Common myeloid progenitor, CD34-positive (primary cell): ENCODE data around the gene DIAPH3.

Source experiments
- CTCF ChIA-PET: fragments of 350-600 bp; sonication (Branson Sonifier 250); formaldehyde crosslinking; loops from one replicate; lab custom pipeline; 2021; ENCODE audit warnings: antibody characterized with exemption; lab: Charles Lee
- POLR2A ChIA-PET: fragments of 350-600 bp; sonication (Branson Sonifier 250); formaldehyde crosslinking; loops from one replicate; lab custom pipeline; 2021; ENCODE audit warnings: antibody characterized with exemption; lab: Charles Lee
- DNase-seq, 3 donors: peaks; one replicate each; pipeline versions ENCODE4 v3.0.0 to v3.0.0-alpha.2; 2013
- H3K27ac ChIP-seq, 2 experiments: 1 replicate in 1 of 2; 2 replicates in 1 of 2; pipeline ENCODE4 v1.7.0; 2013; ENCODE audit warnings: inconsistent platforms in 2 of 2, low read length in 2 of 2, mild to moderate bottlenecking in 2 of 2, low read depth in 1 of 2, moderate library complexity in 1 of 2; ENCODE audit not compliant: severe bottlenecking in 2 of 2, insufficient read depth in 1 of 2, poor library complexity in 1 of 2
- H3K27me3 ChIP-seq, 5 experiments: replicated peaks in 2 of 5; 1 replicate in 3 of 5; 2 replicates in 2 of 5; pipeline versions ENCODE4 v1.6.1 to v1.7.0; 2013; ENCODE audit warnings: low read length in 4 of 5, mild to moderate bottlenecking in 2 of 5, moderate library complexity in 2 of 5, inconsistent platforms in 1 of 5; ENCODE audit not compliant: insufficient read depth in 5 of 5, control insufficient read depth in 4 of 5
- H3K36me3 ChIP-seq, 4 experiments: 1 replicate in 2 of 4; 2 replicates in 2 of 4; pipeline versions ENCODE4 v1.6.1 to v1.7.0; 2013; ENCODE audit warnings: low read length in 3 of 4, control low read depth in 1 of 4, mild to moderate bottlenecking in 1 of 4; ENCODE audit not compliant: control insufficient read depth in 4 of 4, insufficient read depth in 4 of 4
- H3K4me1 ChIP-seq, 4 experiments: 1 replicate in 3 of 4; 2 replicates in 1 of 4; pipeline versions ENCODE4 v1.6.1 to v1.7.1; 2013; ENCODE audit warnings: low read length in 3 of 4, mild to moderate bottlenecking in 3 of 4, control low read depth in 1 of 4, inconsistent platforms in 1 of 4, moderate library complexity in 1 of 4; ENCODE audit not compliant: control insufficient read depth in 4 of 4, insufficient read depth in 4 of 4; ENCODE audit errors: control extremely low read depth in 1 of 4
- H3K4me3 ChIP-seq, 7 experiments: 1 replicate in 4 of 7; 2 replicates in 3 of 7; pipeline versions ENCODE4 v1.5.1 to v1.7.0; 2013; ENCODE audit warnings: mild to moderate bottlenecking in 7 of 7, low read length in 6 of 7, moderate library complexity in 6 of 7, inconsistent platforms in 2 of 7, low read depth in 2 of 7, control low read depth in 1 of 7; ENCODE audit not compliant: insufficient read depth in 4 of 7, control insufficient read depth in 1 of 7; ENCODE audit errors: extremely low read depth in 1 of 7
- H3K9me3 ChIP-seq, 5 experiments: 1 replicate in 4 of 5; 2 replicates in 1 of 5; pipeline versions ENCODE4 v1.6.1 to v1.7.1; 2013; ENCODE audit warnings: low read length in 4 of 5, mild to moderate bottlenecking in 2 of 5, inconsistent platforms in 1 of 5, low read depth in 1 of 5, moderate library complexity in 1 of 5; ENCODE audit not compliant: control insufficient read depth in 4 of 5, insufficient read depth in 2 of 5; ENCODE audit errors: control extremely low read depth in 1 of 5
- WGBS: methylation state at CpG from one replicate; pipeline ENCODE4 v1.1.5; 2013; ENCODE audit not compliant: insufficient coverage; 5-methylcytosine and 5-hydroxymethylcytosine counted together

Gene DIAPH3

DNA sequence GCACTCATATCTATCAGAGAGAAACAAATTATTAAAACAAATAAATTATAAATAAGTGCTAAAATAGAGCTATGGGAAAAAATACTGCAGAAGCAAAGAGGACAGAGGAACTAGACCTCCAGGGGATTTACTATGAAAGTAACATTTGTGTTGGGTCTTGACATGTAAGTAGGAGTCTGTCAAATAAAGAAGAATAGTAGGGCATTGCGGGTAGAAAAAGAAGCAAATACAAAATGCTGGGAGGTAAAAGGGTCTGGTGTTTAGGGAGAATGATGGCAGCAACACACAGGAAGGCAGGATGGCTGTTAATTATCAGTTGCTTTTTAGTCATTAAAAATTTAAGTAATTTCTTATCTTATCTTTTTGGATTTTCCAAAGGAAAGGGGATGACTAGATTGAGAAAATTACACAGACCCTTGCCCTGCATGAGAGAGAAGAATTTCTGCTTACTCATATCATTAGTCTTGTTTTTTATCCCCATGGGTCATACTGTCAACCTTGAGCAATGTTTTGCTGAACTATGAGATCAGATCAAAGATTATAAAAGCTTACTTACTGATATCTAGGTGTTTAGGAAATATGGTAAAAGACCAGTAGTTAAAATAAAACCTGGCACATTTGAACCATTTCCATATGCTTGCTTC, 472.7 kb downstream of the DIAPH3 start:
- no peaks in the 10 kb centered on the region for H3K9me3 ChIP-seq
- H3K36me3 ChIP-seq, result no peaks in the 10 kb centered on the region
- no peak overlapping the region for H3K4me3 ChIP-seq
- ChIA-PET POLR2A (no interaction called here), CTCF (interaction anchor here (1.8 kb wide), 1 partner anchor 10 kb away, joined by 6 read pairs; no protein-coding TSS in a partner anchor)
- DNase-seq, result no peak
- H3K27me3 ChIP-seq, result no peaks in the 10 kb centered on the region
- no peaks in the 10 kb centered on the region for H3K4me1 ChIP-seq
- WGBS, result 100% methylated on average over 1 of the region's 1 CpG
- H3K27ac ChIP-seq, result no peak overlapping the region

DNA sequence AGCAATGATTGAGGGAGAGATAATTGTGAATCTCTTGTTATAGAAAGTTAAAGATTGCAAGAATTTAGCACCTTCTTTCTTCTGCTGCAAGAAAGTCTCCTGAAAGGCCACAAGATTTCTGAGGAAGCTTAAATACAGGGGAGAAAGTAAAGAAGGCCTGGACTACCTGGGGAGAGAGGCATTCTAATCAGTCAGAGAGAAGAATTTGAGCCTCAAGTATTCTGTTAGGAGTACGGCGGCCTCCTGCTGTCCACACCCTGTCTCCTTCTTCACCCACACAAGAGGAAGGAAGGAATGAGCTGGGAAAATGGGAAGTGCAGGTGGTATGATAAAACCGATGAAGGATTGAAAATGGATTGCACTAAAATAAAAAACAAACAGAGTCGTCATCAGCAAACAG, 474.7 kb downstream of the DIAPH3 start:
- Histone ChIP-seq H3K4me3 (no peak overlapping the region), H3K4me1 (peaks cover 0 to under 1% (median 0%) of the 10 kb centered on the region in 4 experiments), H3K27ac (no peak overlapping the region), H3K9me3 (no peaks in the 10 kb centered on the region), H3K27me3 (no peaks in the 10 kb centered on the region), H3K36me3 (no peaks in the 10 kb centered on the region)
- WGBS, result no CpG with 5 or more reads among the region's 4 CpGs
- DNase-seq, result no peak
- CTCF ChIA-PET, result interaction anchor here (1.2 to 1.3 kb wide), 2 partner anchors 9 kb away, joined by 3 to 5 read pairs; no protein-coding TSS in a partner anchor
- POLR2A ChIA-PET, result no interaction called here

DNA sequence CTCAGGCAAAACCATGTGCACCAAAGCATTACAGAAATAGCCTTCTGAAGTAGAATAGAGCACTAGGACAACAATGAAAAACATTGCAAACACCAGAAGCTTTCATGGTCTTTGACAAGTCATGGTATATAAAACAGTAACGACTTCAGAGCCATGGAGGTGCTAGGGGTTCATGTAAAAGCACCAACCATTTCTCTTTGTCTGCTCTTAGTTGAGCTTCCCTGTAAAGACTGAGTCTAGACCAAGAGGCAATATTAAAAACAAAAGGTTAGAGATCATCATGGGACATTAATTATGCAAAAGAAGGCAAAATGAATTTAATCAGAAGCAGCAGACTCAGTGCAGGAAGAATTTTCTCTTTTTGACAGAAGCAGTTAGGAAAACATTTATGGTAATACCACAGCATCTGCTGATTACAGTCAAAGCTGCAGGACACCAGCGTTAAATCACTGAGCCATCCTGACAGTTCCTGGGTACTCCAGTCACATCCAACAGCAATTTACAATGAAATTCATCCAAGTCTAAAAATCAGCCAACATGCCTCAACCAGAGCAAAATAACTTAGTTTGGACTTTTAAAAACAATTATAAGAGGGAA, 476.8 kb downstream of the DIAPH3 start:
- no peak for DNase-seq
- ChIA-PET CTCF (interaction anchor here (1.0 kb wide), 1 partner anchor 19 kb away, joined by 3 read pairs; no protein-coding TSS in a partner anchor), POLR2A (no interaction called here)
- no peaks in the 10 kb centered on the region for H3K9me3 ChIP-seq
- no peak overlapping the region for H3K27ac ChIP-seq
- no peaks in the 10 kb centered on the region for H3K27me3 ChIP-seq
- 100% methylated on average over 2 of the region's 2 CpGs for WGBS
- peaks cover 4 to 7% (median 6%) of the 10 kb centered on the region in 4 experiments for H3K4me1 ChIP-seq
- no peaks in the 10 kb centered on the region for H3K36me3 ChIP-seq
- H3K4me3 ChIP-seq, result no peak overlapping the region

DNA sequence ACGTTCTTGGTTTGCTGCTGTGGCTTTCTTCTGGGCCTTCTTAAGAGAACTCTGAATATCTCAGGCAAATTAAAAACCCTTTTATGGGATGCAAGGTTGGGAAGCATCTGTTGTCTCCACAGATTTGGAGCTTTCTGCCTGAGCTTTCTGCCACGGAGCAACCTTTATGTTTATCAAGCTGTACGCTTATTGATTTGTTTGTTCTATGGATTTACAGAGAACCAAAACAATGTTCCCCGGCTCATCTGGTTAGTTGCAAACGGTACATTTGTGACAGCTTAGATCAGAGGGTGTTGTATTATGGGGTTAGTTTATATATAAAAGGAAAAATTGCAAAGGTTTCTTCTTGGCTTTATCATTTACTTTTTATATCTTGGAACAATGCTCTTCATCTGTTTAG, 479.6 kb downstream of the DIAPH3 start:
- Histone ChIP-seq H3K27me3 (no peaks in the 10 kb centered on the region), H3K9me3 (no peaks in the 10 kb centered on the region), H3K4me3 (no peak overlapping the region), H3K27ac (no peak overlapping the region), H3K4me1 (peaks cover 4 to 7% (median 6%) of the 10 kb centered on the region in 4 experiments), H3K36me3 (no peaks in the 10 kb centered on the region)
- 83% methylated on average over 4 of the region's 5 CpGs for whole genome bisulfite sequencing
- DNase-seq, result no peak
- ChIA-PET POLR2A (no interaction called here), CTCF (interaction anchor here (1.3 to 2.0 kb wide), 2 partner anchors 285 to 292 kb away, joined by 3 to 6 read pairs; no protein-coding TSS in a partner anchor)

DNA sequence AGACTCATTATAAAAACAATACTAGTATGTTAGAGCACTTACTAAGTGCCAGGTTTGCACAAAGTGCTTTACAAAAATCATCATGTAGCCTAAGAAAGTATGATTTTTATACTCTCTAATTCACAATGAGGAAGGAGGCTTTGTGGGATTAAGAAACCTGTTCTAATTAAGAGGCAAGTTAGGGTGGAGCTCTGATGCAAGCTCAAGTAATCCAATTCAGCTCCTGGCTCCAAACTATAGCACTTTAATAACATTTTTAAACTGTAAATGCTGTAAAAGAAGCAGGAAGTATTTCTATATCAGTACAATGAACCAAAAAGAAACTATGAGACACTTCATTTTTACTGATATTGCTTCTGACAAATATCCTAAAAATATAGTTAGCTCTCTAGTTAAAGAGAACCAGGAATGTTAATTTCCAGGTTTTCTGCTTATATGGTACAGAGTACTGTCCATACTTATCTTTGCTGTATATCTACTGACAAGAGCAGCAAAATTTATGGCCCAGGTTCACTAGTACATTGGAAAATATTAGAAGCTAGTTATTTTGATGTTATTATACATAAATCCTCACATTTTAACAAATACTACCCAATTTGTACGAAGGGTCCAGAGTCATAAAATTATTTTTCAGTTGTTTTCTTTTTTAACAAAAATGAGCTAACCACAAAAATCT, 482.0 kb downstream of the DIAPH3 start:
- H3K9me3 ChIP-seq, result no peaks in the 10 kb centered on the region
- no peaks in the 10 kb centered on the region for H3K27me3 ChIP-seq
- no peaks in the 10 kb centered on the region for H3K36me3 ChIP-seq
- no peak overlapping the region for H3K27ac ChIP-seq
- CTCF ChIA-PET, result interaction anchor here (1.0 to 9.5 kb wide), 3 partner anchors 10 to 289 kb away, joined by 3 to 86 read pairs (median 3); no protein-coding TSS in a partner anchor
- no peak for DNase-seq
- POLR2A ChIA-PET, result no interaction called here
- H3K4me3 ChIP-seq, result no peak overlapping the region
- peaks cover 4 to 7% (median 6%) of the 10 kb centered on the region in 4 experiments for H3K4me1 ChIP-seq
- WGBS, result no CpG with 5 or more reads among the region's 1 CpG

DNA sequence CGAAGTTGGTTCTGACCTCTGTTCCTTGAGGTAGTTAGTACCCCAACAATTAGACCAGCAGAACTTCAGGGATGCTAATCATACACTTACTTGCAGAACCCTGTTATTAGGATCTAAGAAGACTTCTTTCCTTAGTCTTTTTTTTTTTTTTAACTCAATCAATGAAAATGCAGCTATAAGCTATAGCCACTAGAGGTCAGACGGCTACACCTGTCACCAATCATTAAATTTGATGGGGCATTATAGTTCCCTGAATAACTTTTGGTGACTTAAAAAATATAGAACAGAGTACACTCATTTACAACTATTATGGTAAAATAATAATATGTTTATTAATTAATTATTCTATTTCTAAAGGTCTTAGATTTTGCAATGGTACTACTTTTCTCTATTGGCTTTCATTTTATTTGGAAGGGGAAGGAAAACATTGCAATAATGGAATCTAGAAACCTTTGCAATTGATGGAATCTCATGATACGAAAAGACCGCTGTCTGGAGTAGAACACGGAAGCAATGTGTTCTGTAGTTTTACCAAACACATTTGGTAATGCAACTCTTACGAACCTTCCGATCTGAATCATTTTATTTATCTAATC, 483.2 kb downstream of the DIAPH3 start:
- no peaks in the 10 kb centered on the region for H3K9me3 ChIP-seq
- DNase-seq, result peak; percentile 27 to 45 (median 44)
- H3K27ac ChIP-seq, result no peak overlapping the region
- WGBS, result 80% methylated on average over 2 of the region's 7 CpGs
- ChIA-PET CTCF (interaction anchor here (0.6 to 9.5 kb wide), 10 partner anchors 8 to 749 kb away, joined by 3 to 86 read pairs (median 4); no protein-coding TSS in a partner anchor), POLR2A (no interaction called here)
- H3K27me3 ChIP-seq, result peaks cover 0 to 3% (median 0%) of the 10 kb centered on the region in 5 experiments
- peaks cover 4 to 7% (median 6%) of the 10 kb centered on the region in 4 experiments for H3K4me1 ChIP-seq
- H3K36me3 ChIP-seq, result no peaks in the 10 kb centered on the region
- no peak overlapping the region for H3K4me3 ChIP-seq
